ENCODE data around the gene PID1. TPM values are rescaled to one million over a fixed set of nuclear protein-coding genes. Genes with fewer than 3 reads are reported as not detected.

The PID1 gene
- total RNA-seq, 1 experiment from 2014 or later = 0.15 TPM

GRCh38 chr2:229201521-229201920, 69.6 kb downstream of the PID1 start:
- Histone ChIP-seq H3K27ac (ENCODE audit: low read depth, low read length) (no peak overlapping the region), H3K4me1 (ENCODE audit: control insufficient read depth in 1 of 2, insufficient read depth in 2 of 2, low read length in 2 of 2) (no peaks in the 10 kb centered on the region), H3K4me2 (ENCODE audit: low read length) (no peak overlapping the region), H3K9me2 (ENCODE audit: insufficient read depth) (no peaks in the 10 kb centered on the region), H3K9me3 (ENCODE audit: control insufficient read depth in 1 of 2, insufficient read depth in 1 of 2, low read depth in 1 of 2, low read length in 2 of 2) (no peaks in the 10 kb centered on the region), H4K20me1 (ENCODE audit: insufficient read depth) (no peaks in the 10 kb centered on the region), H3K4me3 (replicated peaks in 1 of 2; ENCODE audit: low read depth in 1 of 2, low read length in 2 of 2) (no peak overlapping the region), H3K79me2 (ENCODE audit: insufficient read depth, low read length) (no peaks in the 10 kb centered on the region), H3K27me3 (ENCODE audit: insufficient read depth, low read length) (no peaks in the 10 kb centered on the region), H3K36me3 (ENCODE audit: control insufficient read depth in 1 of 2, insufficient read depth in 2 of 2, low read length in 2 of 2) (no peaks in the 10 kb centered on the region), H2AFZ (ENCODE audit: low read depth, low read length, poor library complexity, severe bottlenecking) (no peak overlapping the region), H3K9ac (ENCODE audit: low read length) (no peak overlapping the region)
- no TSS peak for BruUV-seq (replicated peaks)
- TF ChIP-seq MAX (IDR thresholded peaks at IDR 0.05) = no peak
- no peak for TF ChIP-seq FOSL1 (IDR thresholded peaks at IDR 0.05; ENCODE audit: low read depth)
- no peak for TF ChIP-seq ZBTB33 (IDR thresholded peaks at IDR 0.05; ENCODE audit: extremely low read depth, insufficient replicate concordance, low read length)
- intact Hi-C loops (cut with micrococcal nuclease) = no loop called here
- ATAC-seq (no peak), DNase-seq (ENCODE audit: low read depth, low spot score) (no peak)
- RAD21 ChIA-PET (ENCODE audit: low non-redundant PET in 1 of 2, low total read pairs in 2 of 2, uncharacterized antibody in 2 of 2, unreplicated experiment in 2 of 2) = no interaction called here
- CTCF ChIA-PET = no interaction called here
- POLR2A ChIA-PET = no interaction called here

- ATAC-seq (no peak), DNase-seq (ENCODE audit: low read depth, low spot score) (no peak)
- Histone ChIP-seq H3K9me3 (ENCODE audit: control insufficient read depth in 1 of 2, insufficient read depth in 1 of 2, low read depth in 1 of 2, low read length in 2 of 2) (no peaks in the 10 kb centered on the region), H3K36me3 (ENCODE audit: control insufficient read depth in 1 of 2, insufficient read depth in 2 of 2, low read length in 2 of 2) (no peaks in the 10 kb centered on the region), H2AFZ (ENCODE audit: low read depth, low read length, poor library complexity, severe bottlenecking) (no peak overlapping the region), H3K4me3 (replicated peaks in 1 of 2; ENCODE audit: low read depth in 1 of 2, low read length in 2 of 2) (no peak overlapping the region), H3K9me2 (ENCODE audit: insufficient read depth) (no peaks in the 10 kb centered on the region), H3K4me2 (ENCODE audit: low read length) (no peak overlapping the region), H3K9ac (ENCODE audit: low read length) (no peak overlapping the region), H3K27me3 (ENCODE audit: insufficient read depth, low read length) (no peaks in the 10 kb centered on the region), H3K27ac (ENCODE audit: low read depth, low read length) (no peak overlapping the region), H3K79me2 (ENCODE audit: insufficient read depth, low read length) (no peaks in the 10 kb centered on the region), H3K4me1 (ENCODE audit: control insufficient read depth in 1 of 2, insufficient read depth in 2 of 2, low read length in 2 of 2) (no peaks in the 10 kb centered on the region), H4K20me1 (ENCODE audit: insufficient read depth) (no peaks in the 10 kb centered on the region)
- intact Hi-C loops (cut with micrococcal nuclease) = no loop called here
- ChIA-PET CTCF (no interaction called here), RAD21 (ENCODE audit: low non-redundant PET in 1 of 2, low total read pairs in 2 of 2, uncharacterized antibody in 2 of 2, unreplicated experiment in 2 of 2) (no interaction called here), POLR2A (no interaction called here)
- no peak for TF ChIP-seq ELF1 (IDR thresholded peaks at IDR 0.05; ENCODE audit: borderline replicate concordance, low read depth)
- no peak for TF ChIP-seq CEBPB (IDR thresholded peaks at IDR 0.05; ENCODE audit: low read depth)
- no peak for TF ChIP-seq RAD21 (IDR thresholded peaks at IDR 0.05; ENCODE audit: low read depth)
- TF ChIP-seq CTCF (IDR thresholded peaks at IDR 0.05 in 2 of 3, conservative IDR thresholded peaks at IDR 0.05 in 1 of 3; ENCODE audit: borderline replicate concordance in 1 of 3, insufficient read depth in 1 of 3, low read depth in 2 of 3, low read length in 2 of 3) = no peak
- no peak for TF ChIP-seq SIN3A (IDR thresholded peaks at IDR 0.05; ENCODE audit: low read depth)
- no peak for TF ChIP-seq JUND (IDR thresholded peaks at IDR 0.05)
- no TSS peak for BruUV-seq (replicated peaks)
Observed at GRCh38 chr2:229199267-229199666, 71.8 kb downstream of the PID1 start.

Measured in HCT116 (cell line).